H1 (cell line): ENCODE measurements around the gene MBIP. TPM values are rescaled to one million over a fixed set of nuclear protein-coding genes. Genes with fewer than 3 reads are reported as not detected.

Experiments
- CTCF ChIA-PET: fragments of 300-600 bp; sonication (Branson Sonifier 250); formaldehyde crosslinking; loops from one replicate; lab custom pipeline; 2021; ENCODE audit not compliant: partially characterized antibody; lab: Charles Lee
- POLR2A ChIA-PET: fragments of 300-600 bp; sonication (Branson Sonifier 250); formaldehyde crosslinking; loops from one replicate; lab custom pipeline; 2021; ENCODE audit warnings: inconsistent platforms; ENCODE audit not compliant: partially characterized antibody; lab: Charles Lee
- DNase-seq, 2 experiments: peaks; one replicate each; pipeline versions ENCODE4 v3.0.0 to v3.0.0-alpha.2; 2010 to 2022; ENCODE audit warnings: low spot score in 2 of 2, low read depth in 1 of 2, mixed read lengths in 1 of 2
- FAIRE-seq: peaks from 2 replicates; lab custom pipeline; 2011; peaks lifted over from hg19 to GRCh38; lab: Jason Lieb, UNC
- H2AFZ ChIP-seq: 2 replicates; pipeline ENCODE4 v1.8.1; 2012; ENCODE audit warnings: low read length, inconsistent platforms
- H2AK5ac ChIP-seq: 2 replicates; pipeline ENCODE4 v1.6.1; 2013; ENCODE audit warnings: low read depth, low read length
- H2BK120ac ChIP-seq: replicated peaks from 2 replicates; pipeline ENCODE3; 2013; ENCODE audit warnings: low read depth, low read length, inconsistent platforms
- H2BK12ac ChIP-seq: 2 replicates; pipeline ENCODE4 v1.6.1; 2013; ENCODE audit warnings: low read depth, low read length
- H2BK15ac ChIP-seq: 2 replicates; pipeline ENCODE4 v1.6.1; 2013; ENCODE audit warnings: low read length
- H2BK20ac ChIP-seq: 2 replicates; pipeline ENCODE4 v1.6.1; 2013; ENCODE audit warnings: low read length
- H2BK5ac ChIP-seq: 2 replicates; pipeline ENCODE4 v1.6.1; 2013; ENCODE audit warnings: low read depth, low read length
- H3K14ac ChIP-seq: 2 replicates; pipeline ENCODE4 v1.6.1; 2013; ENCODE audit warnings: inconsistent platforms; ENCODE audit not compliant: insufficient read length
- H3K18ac ChIP-seq: 2 replicates; pipeline ENCODE4 v1.6.1; 2013; ENCODE audit warnings: low read length; ENCODE audit errors: extremely low read depth
- H3K23ac ChIP-seq: 2 replicates; pipeline ENCODE4 v1.6.1; 2013; ENCODE audit warnings: inconsistent platforms; ENCODE audit not compliant: insufficient read length
- H3K23me2 ChIP-seq: 2 replicates; pipeline ENCODE4 v1.6.1; 2013; ENCODE audit warnings: low read depth, low read length
- H3K27ac ChIP-seq: 2 replicates; pipeline ENCODE4 v1.6.1; 2011; ENCODE audit warnings: low read depth, low read length, inconsistent platforms
- H3K27me3 ChIP-seq, 4 experiments: replicated peaks in 1 of 4; 1 replicate in 1 of 4; 2 replicates in 3 of 4; pipeline versions ENCODE4 v1.6.1 to v1.8.1; 2011 to 2013; ENCODE audit warnings: low read length in 3 of 4, mild to moderate bottlenecking in 3 of 4, inconsistent platforms in 2 of 4, mixed read lengths in 2 of 4, moderate library complexity in 1 of 4; ENCODE audit not compliant: control insufficient read depth in 3 of 4, insufficient read depth in 3 of 4; ENCODE audit errors: extremely low read depth in 1 of 4
- H3K36me3 ChIP-seq, 4 experiments: 2 replicates each; pipeline versions ENCODE4 v1.6.1 to v1.8.1; 2011 to 2013; ENCODE audit warnings: mild to moderate bottlenecking in 4 of 4, low read length in 3 of 4, moderate library complexity in 2 of 4, control low read depth in 1 of 4, inconsistent platforms in 1 of 4; ENCODE audit not compliant: insufficient read depth in 4 of 4, control insufficient read depth in 2 of 4
- H3K4ac ChIP-seq: replicated peaks from 2 replicates; pipeline ENCODE3; 2013; ENCODE audit warnings: low read length, low read depth, mixed read lengths, inconsistent platforms; ENCODE audit not compliant: insufficient read length
- H3K4me1 ChIP-seq, 4 experiments: replicated peaks in 1 of 4; 1 replicate in 1 of 4; 2 replicates in 3 of 4; pipeline versions ENCODE4 v1.6.1 to v1.8.1; 2011 to 2013; ENCODE audit warnings: low read length in 3 of 4, inconsistent platforms in 2 of 4, mixed read lengths in 1 of 4; ENCODE audit not compliant: insufficient read depth in 4 of 4, control insufficient read depth in 3 of 4
- H3K4me2 ChIP-seq, 2 experiments: 2 replicates each; pipeline versions ENCODE4 v1.6.1 to v1.8.1; 2011 to 2013; ENCODE audit warnings: low read depth in 2 of 2, low read length in 2 of 2, control low read depth in 1 of 2, inconsistent platforms in 1 of 2, mild to moderate bottlenecking in 1 of 2; ENCODE audit not compliant: insufficient read depth in 1 of 2
- H3K4me3 ChIP-seq, 4 experiments: fragments of 200-600, 300-600 bp in 1 of 4; sonication (generic), shearing (Covaris generic), sonication (Bioruptor Twin) in 1 of 4; 2 replicates each; pipeline versions ENCODE4 v1.5.1 to v1.8.1; 2011 to 2016; ENCODE audit warnings: low read length in 4 of 4, low read depth in 3 of 4, control low read depth in 2 of 4, inconsistent platforms in 2 of 4, mild to moderate bottlenecking in 2 of 4, mixed read lengths in 1 of 4, moderate library complexity in 1 of 4; ENCODE audit not compliant: insufficient read depth in 2 of 4; ENCODE audit errors: extremely low read depth in 1 of 4
- H3K56ac ChIP-seq: replicated peaks from 2 replicates; pipeline ENCODE3; 2013; ENCODE audit warnings: low read depth, mild to moderate bottlenecking, mixed read lengths, low read length, inconsistent platforms; ENCODE audit not compliant: insufficient read length
- H3K79me1 ChIP-seq: 2 replicates; pipeline ENCODE4 v1.6.1; 2013; ENCODE audit warnings: low read depth, low read length, control low read depth
- H3K79me2 ChIP-seq, 2 experiments: 2 replicates each; pipeline versions ENCODE4 v1.6.1 to v1.8.1; 2012 to 2013; ENCODE audit warnings: low read length in 2 of 2, mild to moderate bottlenecking in 2 of 2, inconsistent platforms in 1 of 2; ENCODE audit not compliant: insufficient read depth in 2 of 2, control insufficient read depth in 1 of 2
- H3K9ac ChIP-seq, 4 experiments: replicated peaks in 1 of 4; 1 replicate in 1 of 4; 2 replicates in 3 of 4; pipeline versions ENCODE4 v1.6.1 to v1.8.1; 2011 to 2013; ENCODE audit warnings: low read depth in 3 of 4, low read length in 3 of 4, control low read depth in 2 of 4, mild to moderate bottlenecking in 2 of 4, moderate library complexity in 2 of 4, inconsistent platforms in 1 of 4; ENCODE audit errors: extremely low read depth in 1 of 4
- H3K9me3 ChIP-seq, 2 experiments: 2 replicates each; pipeline versions ENCODE4 v1.6.1 to v1.8.1; 2012 to 2013; ENCODE audit warnings: mild to moderate bottlenecking in 2 of 2, moderate library complexity in 2 of 2, control low read depth in 1 of 2, inconsistent platforms in 1 of 2, low read depth in 1 of 2, low read length in 1 of 2, mixed read lengths in 1 of 2; ENCODE audit not compliant: insufficient read depth in 2 of 2
- H4K20me1 ChIP-seq, 2 experiments: replicated peaks in 1 of 2; 2 replicates each; pipeline versions ENCODE3 to v1.8.1; 2011 to 2013; ENCODE audit warnings: inconsistent platforms in 2 of 2, low read length in 2 of 2, mild to moderate bottlenecking in 1 of 2; ENCODE audit not compliant: insufficient read depth in 2 of 2, control insufficient read depth in 1 of 2
- H4K5ac ChIP-seq: 2 replicates; pipeline ENCODE4 v1.6.1; 2013; ENCODE audit warnings: low read length, low read depth, mixed read lengths, inconsistent platforms; ENCODE audit not compliant: insufficient read length
- H4K8ac ChIP-seq: 2 replicates; pipeline ENCODE4 v1.8.0; 2013; ENCODE audit warnings: mild to moderate bottlenecking, moderate library complexity, low read length, inconsistent platforms; ENCODE audit not compliant: insufficient read depth; ENCODE audit errors: extremely low read depth
- H4K91ac ChIP-seq: replicated peaks from 2 replicates; pipeline ENCODE3; 2013; ENCODE audit warnings: low read length, mixed read lengths, inconsistent platforms; ENCODE audit not compliant: insufficient read length
- CHD1 ChIP-seq: IDR thresholded peaks from 2 replicates; pipeline ENCODE4 v1.6.1; 2012; ENCODE audit warnings: low read depth, low read length, improper control_type of control experiment
- CTCF ChIP-seq, 3 experiments: IDR thresholded peaks; 1 replicate in 2 of 3; 2 replicates in 1 of 3; pipeline versions ENCODE4 v1.5.1 to v1.6.1; 2011; ENCODE audit warnings: low read length in 3 of 3, mild to moderate bottlenecking in 3 of 3, inconsistent platforms in 2 of 3, low read depth in 1 of 3, moderate library complexity in 1 of 3; ENCODE audit not compliant: insufficient read depth in 1 of 3; ENCODE audit errors: control extremely low read depth in 1 of 3
- EGR1 ChIP-seq: IDR thresholded peaks from 2 replicates; pipeline ENCODE4 v1.6.1; 2011; ENCODE audit warnings: low read depth, low read length, borderline replicate concordance
- EP300 ChIP-seq, 2 experiments: IDR thresholded peaks; 1 replicate in 1 of 2; 2 replicates in 1 of 2; pipeline ENCODE4 v1.6.1; 2011 to 2012; ENCODE audit warnings: low read depth in 2 of 2, low read length in 2 of 2, mild to moderate bottlenecking in 2 of 2, borderline replicate concordance in 1 of 2, inconsistent platforms in 1 of 2, moderate library complexity in 1 of 2
- GTF2F1 ChIP-seq: IDR thresholded peaks from 2 replicates; pipeline ENCODE4 v1.6.1; 2012; ENCODE audit warnings: low read depth, low read length, improper control_type of control experiment, borderline replicate concordance
- JUN ChIP-seq: IDR thresholded peaks from 2 replicates; pipeline ENCODE4 v1.6.1; 2011; ENCODE audit warnings: low read depth, mild to moderate bottlenecking, improper control_type of control experiment, low read length
- POU5F1 ChIP-seq: IDR thresholded peaks from 2 replicates; pipeline ENCODE4 v1.6.1; 2011; ENCODE audit warnings: low read depth, mild to moderate bottlenecking, low read length, moderate library complexity
- RAD21 ChIP-seq, 2 experiments: IDR thresholded peaks in 1 of 2; conservative IDR thresholded peaks in 1 of 2; 2 replicates each; pipeline ENCODE4 v1.6.1; 2011; ENCODE audit warnings: low read depth in 2 of 2, low read length in 2 of 2, improper control_type of control experiment in 1 of 2, inconsistent platforms in 1 of 2, mild to moderate bottlenecking in 1 of 2, moderate library complexity in 1 of 2
- SP2 ChIP-seq: IDR thresholded peaks from 2 replicates; pipeline ENCODE4 v1.6.1; 2012; ENCODE audit warnings: mild to moderate bottlenecking, low read length, inconsistent platforms
- TAF1 ChIP-seq: IDR thresholded peaks from 2 replicates; pipeline ENCODE4 v1.6.1; 2011; ENCODE audit warnings: mild to moderate bottlenecking, low read depth, low read length
- WGBS, 2 experiments: shearing (Covaris generic) in 1 of 2; methylation state at CpG; one replicate each; pipeline versions ENCODE4 v1.1.6 to v1.1.7; 2013 to 2015; ENCODE audit warnings: low lambda C conversion rate in 2 of 2, mixed read lengths in 2 of 2, inconsistent platforms in 1 of 2, low coverage in 1 of 2, missing lambda C conversion rate in 1 of 2; ENCODE audit not compliant: insufficient replicate concordance in 2 of 2, insufficient coverage in 1 of 2, insufficient read length in 1 of 2; ENCODE audit errors: extremely low coverage in 1 of 2, missing lambda C conversion rate in 1 of 2; 5-methylcytosine and 5-hydroxymethylcytosine counted together
- polyA plus RNA-seq, 7 experiments: library from polyadenylated mRNA; depleted of rRNA in 3 of 7; stranded (reverse) in 5 of 7; unstranded in 2 of 7; fragments of >200 nt in 5 of 7; fragments of 200-250 nt in 2 of 7; gene quantifications; 1 replicate in 5 of 7; 2 replicates in 1 of 7; 4 replicates in 1 of 7; pipeline versions ENCODE4 v1.2.1 to v1.2.3, GENCODE V29; 2011 to 2013; ENCODE audit warnings: missing spikeins in 2 of 7, mixed read lengths in 2 of 7
- total RNA-seq: library from RNA; stranded (reverse); fragmentation: NEBNext Ultra II Directional; extraction: Animal tissue kit (Norgen Biotek cat#: 25700); gene quantifications from 2 replicates; pipeline ENCODE4 v1.2.1, GENCODE V29; 2021

The MBIP gene
- total and polyA plus RNA-seq, 2 of the 8 experiments (the other 6 are each of a cell fraction or from before 2014, with no cell fraction given), result 15.0 to 27.4 TPM

DNA sequence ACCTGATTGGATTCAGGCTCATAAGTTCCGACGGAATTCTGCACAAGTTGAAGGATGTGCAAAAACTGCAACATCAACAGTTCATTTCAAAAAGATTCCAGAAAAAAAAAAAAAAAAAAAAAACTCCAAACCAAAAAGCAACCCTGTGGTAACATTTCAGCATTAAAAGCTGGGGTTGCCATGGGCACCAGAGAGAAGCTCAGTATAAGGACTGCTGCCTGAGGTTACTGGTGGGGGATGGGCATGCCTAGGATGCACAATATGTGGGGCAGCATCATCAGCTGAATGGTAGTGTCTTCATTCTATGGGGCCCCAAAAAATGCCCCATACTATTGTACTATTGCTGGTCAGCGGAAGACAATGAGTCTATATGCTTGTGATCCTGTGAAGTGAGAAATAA is 44.7 kb downstream of the MBIP start:
- Histone ChIP-seq H2BK15ac (no peak overlapping the region), H3K79me1 (no peaks in the 10 kb centered on the region), H3K27me3 (peaks cover 0 to 3% (median 0%) of the 10 kb centered on the region in 4 experiments; a peak in 1 of 7 replicates), H3K9ac (no peak overlapping the region), H2BK120ac (no peak overlapping the region), H3K79me2 (no peaks in the 10 kb centered on the region), H3K4me1 (peaks cover 2 to 32% (median 21%) of the 10 kb centered on the region in 4 experiments; a peak in 6 of 7 replicates), H3K9me3 (no peaks in the 10 kb centered on the region), H4K20me1 (no peaks in the 10 kb centered on the region), H3K18ac (no peak overlapping the region), H4K91ac (no peak overlapping the region)
- WGBS, 2 experiments, result 87% methylated on average over 3 of the region's 3 CpGs; no CpG with 5 or more reads in 1 of the 2 experiments
- no peak for DNase-seq
- no peak for TF ChIP-seq TAF1
- TF ChIP-seq GTF2F1, result no peak
- no peak for TF ChIP-seq POU5F1
- TF ChIP-seq JUN, result no peak
- no peak for TF ChIP-seq CHD1
- no peak for TF ChIP-seq SP2
- TF ChIP-seq EGR1, result no peak
- TF ChIP-seq CTCF (IDR thresholded peaks at IDR 0.05; ENCODE audit: control extremely low read depth in 1 of 3, insufficient read depth in 1 of 3, low read depth in 1 of 3, low read length in 3 of 3), result no peak
- TF ChIP-seq RAD21 (IDR thresholded peaks at IDR 0.05 in 1 of 2, conservative IDR thresholded peaks at IDR 0.05 in 1 of 2; ENCODE audit: low read depth in 2 of 2, low read length in 2 of 2), result no peak
- no peak for TF ChIP-seq EP300 (IDR thresholded peaks at IDR 0.05; ENCODE audit: borderline replicate concordance in 1 of 2, low read depth in 2 of 2, low read length in 2 of 2)
- TF ChIP-seq, all 59 proteins: peak for 0
- Histone ChIP-seq H3K36me3 (no peaks in the 10 kb centered on the region), H4K5ac (no peak overlapping the region), H3K23ac (no peak overlapping the region), H2AFZ (no peak overlapping the region), H3K4ac (no peak overlapping the region), H3K27ac (no peak overlapping the region), H3K4me2 (0 out of 4 replicates have a peak overlapping the region, but pooled peaks of 1 of the 2 experiments have one; percentile 4), H4K8ac (no peak overlapping the region), H2AK5ac (no peak overlapping the region), H3K4me3 (no peak overlapping the region), H3K56ac (no peak overlapping the region), H2BK20ac (no peak overlapping the region), H3K23me2 (peaks cover 3% of the 10 kb centered on the region), H3K14ac (no peak overlapping the region), H2BK12ac (no peak overlapping the region), H2BK5ac (no peak overlapping the region)
- ChIA-PET CTCF (interaction anchor here (0.7 to 1.9 kb wide), 6 partner anchors 9 to 34 kb away, joined by 3 to 8 read pairs (median 4); no protein-coding TSS in a partner anchor), POLR2A (interaction anchor here (0.6 kb wide), 1 partner anchor 20 kb away, joined by 4 read pairs; no protein-coding TSS in a partner anchor)
- FAIRE-seq, result no peak
